Vagina (tissue), 2 donors: ENCODE data around the gene PIK3R5. TPM values are rescaled to one million over a fixed set of nuclear protein-coding genes. Genes with fewer than 3 reads are reported as not detected.

ENCODE experiments used
- DNase-seq, 2 donors: peaks; one replicate each; pipeline ENCODE4 v3.0.0-alpha.2; 2017; ENCODE audit errors: extremely low spot score in 2 of 2
- H3K27ac ChIP-seq: fragments of 200-600 bp; sonication (generic); one replicate; pipeline ENCODE4 v1.5.1; 2019
- H3K27me3 ChIP-seq: fragments of 200-600 bp; sonication (generic); one replicate; pipeline ENCODE4 v1.5.1; 2019
- H3K36me3 ChIP-seq, 2 donors: fragments of 200-600 bp; sonication (generic); one replicate each; pipeline ENCODE4 v1.5.1; 2017 to 2019
- H3K4me1 ChIP-seq: fragments of 200-600 bp; sonication (generic); one replicate; pipeline ENCODE4 v1.5.1; 2019
- H3K4me3 ChIP-seq, 2 donors: fragments of 200-600 bp; sonication (generic); 1 replicate in 1 of 2; 2 replicates in 1 of 2; pipeline ENCODE4 v1.5.1; 2016 to 2019
- H3K9me3 ChIP-seq: fragments of 200-600 bp; sonication (generic); one replicate; pipeline ENCODE4 v1.5.1; 2019
- POLR2A ChIP-seq, 2 donors: fragments of 450-650 bp; IDR thresholded peaks; one replicate each; pipeline ENCODE4 v1.6.1; 2017; ENCODE audit warnings: antibody characterized with exemption in 2 of 2, mild to moderate bottlenecking in 2 of 2, moderate library complexity in 2 of 2
- POLR2AphosphoS5 ChIP-seq, 2 donors: sonication (generic); formaldehyde crosslinking; IDR thresholded peaks; one replicate each; pipeline ENCODE4 v1.9.0; 2017; ENCODE audit warnings: antibody characterized with exemption in 2 of 2, mild to moderate bottlenecking in 2 of 2, low read depth in 1 of 2; ENCODE audit not compliant: insufficient read depth in 1 of 2
- intact Hi-C: fragments of 100-400 bp; cut with DNase I; formaldehyde crosslinking; loops from one replicate; pipeline ENCODE4 v1.15.1; 2023
- total RNA-seq: library from RNA; depleted of rRNA; stranded (reverse); fragments of >200 nt; gene quantifications from one replicate; pipeline ENCODE4 v1.2.3, GENCODE V29; 2016
- TF ChIP-seq, protein P1 (sequence below), 3 experiments: fragments of 450-650 bp in 2 of 3; fragments of 200-600 bp in 1 of 3; sonication (generic) in 1 of 3; IDR thresholded peaks; one replicate each; pipeline ENCODE4 v1.5.1; 2017 to 2019; ENCODE audit warnings: antibody characterized with exemption in 3 of 3, mild to moderate bottlenecking in 2 of 3, moderate library complexity in 2 of 3

PIK3R5 gene
- total RNA-seq, 1 donor from 2014 or later, result 10.6 TPM

DNA sequence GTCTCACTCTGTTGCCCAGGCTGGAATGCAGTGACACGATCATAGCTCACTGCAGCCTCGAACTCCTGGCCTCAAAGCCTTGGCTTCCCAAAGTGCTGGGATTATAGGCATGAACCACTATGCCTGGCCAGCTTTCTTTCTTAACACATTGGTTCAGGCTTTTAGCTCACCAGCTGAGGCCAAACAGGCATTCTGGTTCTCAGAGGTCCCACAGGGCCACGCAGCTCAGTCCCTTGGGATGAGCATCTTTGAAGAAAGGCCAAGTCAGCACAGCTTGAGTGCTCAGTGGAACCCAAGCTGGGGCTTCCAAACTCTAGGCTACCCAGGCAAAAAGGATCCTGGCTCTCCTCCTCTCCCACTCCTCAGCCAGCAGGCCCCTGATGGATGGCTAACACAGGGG lies 2.5 kb downstream of the PIK3R5 start:
- Histone ChIP-seq H3K9me3 (no peaks in the 10 kb centered on the region), H3K4me1 (peaks cover 4% of the 10 kb centered on the region), H3K4me3 (no peak overlapping the region), H3K27me3 (peaks cover 8% of the 10 kb centered on the region), H3K27ac (no peak overlapping the region), H3K36me3 (no peaks in the 10 kb centered on the region)
- DNase-seq, result no peak
- TF ChIP-seq, protein P1, sequence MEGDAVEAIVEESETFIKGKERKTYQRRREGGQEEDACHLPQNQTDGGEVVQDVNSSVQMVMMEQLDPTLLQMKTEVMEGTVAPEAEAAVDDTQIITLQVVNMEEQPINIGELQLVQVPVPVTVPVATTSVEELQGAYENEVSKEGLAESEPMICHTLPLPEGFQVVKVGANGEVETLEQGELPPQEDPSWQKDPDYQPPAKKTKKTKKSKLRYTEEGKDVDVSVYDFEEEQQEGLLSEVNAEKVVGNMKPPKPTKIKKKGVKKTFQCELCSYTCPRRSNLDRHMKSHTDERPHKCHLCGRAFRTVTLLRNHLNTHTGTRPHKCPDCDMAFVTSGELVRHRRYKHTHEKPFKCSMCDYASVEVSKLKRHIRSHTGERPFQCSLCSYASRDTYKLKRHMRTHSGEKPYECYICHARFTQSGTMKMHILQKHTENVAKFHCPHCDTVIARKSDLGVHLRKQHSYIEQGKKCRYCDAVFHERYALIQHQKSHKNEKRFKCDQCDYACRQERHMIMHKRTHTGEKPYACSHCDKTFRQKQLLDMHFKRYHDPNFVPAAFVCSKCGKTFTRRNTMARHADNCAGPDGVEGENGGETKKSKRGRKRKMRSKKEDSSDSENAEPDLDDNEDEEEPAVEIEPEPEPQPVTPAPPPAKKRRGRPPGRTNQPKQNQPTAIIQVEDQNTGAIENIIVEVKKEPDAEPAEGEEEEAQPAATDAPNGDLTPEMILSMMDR (IDR thresholded peaks at IDR 0.05), result no peak
- TF ChIP-seq POLR2AphosphoS5 (IDR thresholded peaks at IDR 0.05; ENCODE audit: insufficient read depth in 1 of 2, low read depth in 1 of 2) (no peak), POLR2A (IDR thresholded peaks at IDR 0.05) (no peak)
- intact Hi-C loops, result no loop called here

GRCh38 chr17:8961829-8962228 lies 3.7 kb downstream of the PIK3R5 start:
- intact Hi-C loops, result no loop called here
- DNase-seq, result no peak
- H3K27me3 ChIP-seq, result peaks cover 8% of the 10 kb centered on the region
- peaks cover 4% of the 10 kb centered on the region for H3K4me1 ChIP-seq
- H3K4me3 ChIP-seq, result no peak overlapping the region
- H3K36me3 ChIP-seq, result no peaks in the 10 kb centered on the region
- no peak overlapping the region for H3K27ac ChIP-seq
- TF ChIP-seq POLR2AphosphoS5 (IDR thresholded peaks at IDR 0.05; ENCODE audit: insufficient read depth in 1 of 2, low read depth in 1 of 2) (no peak), POLR2A (IDR thresholded peaks at IDR 0.05) (no peak)
- TF ChIP-seq, protein P1 (IDR thresholded peaks at IDR 0.05), result no peak
- no peaks in the 10 kb centered on the region for H3K9me3 ChIP-seq

GRCh38 chr17:8960325-8961140 lies 5.0 kb downstream of the PIK3R5 start:
- no peaks in the 10 kb centered on the region for H3K36me3 ChIP-seq
- no peak overlapping the region for H3K27ac ChIP-seq
- peaks cover 5% of the 10 kb centered on the region for H3K27me3 ChIP-seq
- H3K4me3 ChIP-seq, result no peak overlapping the region
- intact Hi-C loops, result no loop called here
- TF ChIP-seq POLR2AphosphoS5 (IDR thresholded peaks at IDR 0.05; ENCODE audit: insufficient read depth in 1 of 2, low read depth in 1 of 2) (no peak), POLR2A (IDR thresholded peaks at IDR 0.05) (no peak)
- TF ChIP-seq, protein P1 (IDR thresholded peaks at IDR 0.05), result no peak
- peaks cover 4% of the 10 kb centered on the region for H3K4me1 ChIP-seq
- no peaks in the 10 kb centered on the region for H3K9me3 ChIP-seq
- DNase-seq, result no peak

DNA sequence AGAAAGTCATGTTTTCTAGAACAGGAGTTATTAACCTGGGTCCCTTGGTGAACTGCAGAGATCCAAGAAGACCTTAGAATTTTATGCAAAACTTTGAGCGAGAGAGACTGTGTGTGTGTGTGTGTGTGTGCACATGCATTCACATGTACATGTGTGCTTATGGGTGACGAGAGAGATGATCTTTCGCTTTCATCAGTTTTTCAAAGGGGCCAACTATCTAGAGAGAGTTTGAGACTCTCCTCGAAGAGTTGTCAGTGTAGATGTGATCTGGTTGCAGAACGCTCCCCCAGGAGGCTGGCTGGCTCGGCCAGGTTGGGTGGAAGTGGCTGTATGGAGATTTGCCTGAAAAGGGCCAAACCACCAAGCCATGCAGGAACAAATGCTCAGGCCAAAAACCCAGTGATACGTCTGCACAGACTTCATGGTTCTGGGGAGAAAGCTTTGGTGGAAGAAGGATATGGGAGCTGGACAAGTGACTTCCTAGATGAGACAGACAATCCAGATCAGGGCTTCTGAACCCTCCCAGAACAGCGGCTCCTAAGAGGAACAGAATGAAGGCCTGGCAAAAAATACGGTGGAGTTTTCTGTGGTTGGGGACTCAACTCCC lies 6.1 kb downstream of the PIK3R5 start:
- TF ChIP-seq POLR2A (IDR thresholded peaks at IDR 0.05) (no peak), POLR2AphosphoS5 (IDR thresholded peaks at IDR 0.05; ENCODE audit: insufficient read depth in 1 of 2, low read depth in 1 of 2) (no peak)
- TF ChIP-seq, protein P1 (IDR thresholded peaks at IDR 0.05), result no peak
- Histone ChIP-seq H3K36me3 (no peaks in the 10 kb centered on the region), H3K27me3 (no peaks in the 10 kb centered on the region), H3K27ac (no peak overlapping the region), H3K9me3 (no peaks in the 10 kb centered on the region), H3K4me3 (no peak overlapping the region), H3K4me1 (no peaks in the 10 kb centered on the region)
- no peak for DNase-seq
- intact Hi-C loops, result no loop called here

DNA sequence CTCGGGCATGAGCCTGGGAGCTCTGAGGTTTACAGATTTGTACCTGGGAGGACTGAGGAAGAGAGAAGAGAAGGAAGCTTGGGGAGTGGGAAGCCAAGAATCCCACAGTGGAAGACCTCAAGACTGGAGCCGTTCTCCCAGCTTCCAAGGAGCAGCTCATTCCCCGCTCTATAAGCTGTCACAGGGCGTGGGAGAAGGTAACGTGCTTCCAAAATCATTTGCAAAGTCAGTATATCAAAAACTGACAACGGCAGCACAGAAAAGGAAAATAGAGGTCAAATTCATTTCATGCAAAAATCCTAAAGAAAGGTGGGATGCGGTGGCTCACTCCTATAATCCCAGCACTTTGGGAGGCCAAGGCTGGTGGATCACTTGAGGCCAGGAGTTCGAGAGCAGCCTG lies 7.8 kb downstream of the PIK3R5 start:
- H3K9me3 ChIP-seq, result no peaks in the 10 kb centered on the region
- intact Hi-C loops, result no loop called here
- no peak overlapping the region for H3K27ac ChIP-seq
- no peak for DNase-seq
- TF ChIP-seq POLR2AphosphoS5 (IDR thresholded peaks at IDR 0.05; ENCODE audit: insufficient read depth in 1 of 2, low read depth in 1 of 2) (no peak), POLR2A (IDR thresholded peaks at IDR 0.05) (no peak)
- TF ChIP-seq, protein P1 (IDR thresholded peaks at IDR 0.05), result no peak
- no peaks in the 10 kb centered on the region for H3K4me1 ChIP-seq
- H3K27me3 ChIP-seq, result no peaks in the 10 kb centered on the region
- H3K4me3 ChIP-seq, result no peak overlapping the region
- H3K36me3 ChIP-seq, result no peaks in the 10 kb centered on the region
